K562 (cell line): ENCODE measurements around the gene RESF1. TPM values are rescaled to one million over a fixed set of nuclear protein-coding genes. Genes with fewer than 3 reads are reported as not detected.
A peak's percentile ranks its signal among the peaks of the same experiment; 100 is the strongest.

Experiments
- ATF7 ChIP-seq: fragments of 450-650 bp; IDR thresholded peaks from 2 replicates; pipeline ENCODE4 v1.7.1; 2014; ENCODE audit warnings: mild to moderate bottlenecking, moderate library complexity
- CBFA2T2 ChIP-seq: fragments of 450-650 bp; conservative IDR thresholded peaks from 2 replicates; pipeline ENCODE4 v1.6.1; 2017; ENCODE audit warnings: mild to moderate bottlenecking
- DMBX1 ChIP-seq: fragments of 250-450 bp; sonication (Bioruptor Pico); IDR thresholded peaks from 2 replicates; pipeline ENCODE4 v1.8.0; 2022; ENCODE audit warnings: inconsistent platforms, mild to moderate bottlenecking, moderate library complexity, borderline replicate concordance
- HDAC2 ChIP-seq: fragments of 450-650 bp; IDR thresholded peaks from 2 replicates; pipeline ENCODE4 v1.6.1; 2016; ENCODE audit warnings: mild to moderate bottlenecking
- HSF4 ChIP-seq: fragments of 250-450 bp; sonication (Bioruptor Pico); IDR thresholded peaks from 2 replicates; pipeline ENCODE4 v2.1.2; 2022; ENCODE audit warnings: mild to moderate bottlenecking, moderate library complexity, borderline replicate concordance
- KLF6 ChIP-seq: fragments of 250-450 bp; sonication (Bioruptor Pico); IDR thresholded peaks from 2 replicates; pipeline ENCODE4 v1.4.0; 2020; ENCODE audit warnings: mild to moderate bottlenecking, moderate library complexity, borderline replicate concordance
- MAZ ChIP-seq, 2 experiments: fragments of 450-650 bp in 1 of 2; sonication (generic) in 1 of 2; formaldehyde crosslinking; IDR thresholded peaks in 1 of 2; conservative IDR thresholded peaks in 1 of 2; 2 replicates each; pipeline versions ENCODE4 v1.4.0 to v1.5.0; 2020; ENCODE audit warnings: mild to moderate bottlenecking in 1 of 2, missing genetic modification reagents in 1 of 2
- MTA3 ChIP-seq: fragments of 450-650 bp; formaldehyde crosslinking; IDR thresholded peaks from 2 replicates; pipeline ENCODE4 v1.6.1; 2017; ENCODE audit warnings: mild to moderate bottlenecking, borderline replicate concordance
- MYC ChIP-seq, 2 experiments: fragments of 250-450 bp in 1 of 2; sonication (Bioruptor Pico) in 1 of 2; IDR thresholded peaks; 2 replicates each; pipeline versions ENCODE4 v1.5.1 to v1.6.1; 2012 to 2021; ENCODE audit warnings: low read depth in 2 of 2, borderline replicate concordance in 1 of 2, improper control_type of control experiment in 1 of 2, low read length in 1 of 2, mild to moderate bottlenecking in 1 of 2, moderate library complexity in 1 of 2
- NR3C1 ChIP-seq: sonication (generic); formaldehyde crosslinking; IDR thresholded peaks from 2 replicates; pipeline ENCODE4 v1.8.1; 2022; ENCODE audit warnings: missing genetic modification reagents
- SMARCC2 ChIP-seq: fragments of 450-650 bp; IDR thresholded peaks from 2 replicates; pipeline ENCODE4 v1.6.1; 2017; ENCODE audit warnings: antibody characterized with exemption, moderate library complexity, mild to moderate bottlenecking, low read depth
- TEAD1 ChIP-seq, 2 experiments: fragments of 450-650 bp in 1 of 2; sonication (generic) in 1 of 2; formaldehyde crosslinking; IDR thresholded peaks; 2 replicates each; pipeline versions ENCODE4 v1.4.0 to v1.8.0; 2020 to 2022; ENCODE audit warnings: mild to moderate bottlenecking in 2 of 2, missing genetic modification reagents in 1 of 2
- ZC3H4 ChIP-seq: sonication (generic); formaldehyde crosslinking; IDR thresholded peaks from 2 replicates; pipeline ENCODE4 v1.9.0; 2021; ENCODE audit warnings: missing genetic modification reagents, borderline replicate concordance
- polyA plus RNA-seq, 8 experiments: library from polyadenylated mRNA; depleted of rRNA in 4 of 8; stranded (reverse) in 5 of 8; unstranded in 3 of 8; fragments of >200 nt; fragmentation: Nextera tagmentation in 2 of 8; fragmentation: Illumina TruSeq in 1 of 8; extraction: Ambion mirVana in 2 of 8; extraction: Trizol in 1 of 8; gene quantifications; 2 replicates each; pipeline versions ENCODE4 v1.2.1 to v1.2.3, GENCODE V29; 2011 to 2014; ENCODE audit warnings: inconsistent platforms in 1 of 8, missing spikeins in 1 of 8
- total RNA-seq, 7 experiments: library from RNA; depleted of rRNA in 6 of 7; stranded (reverse); fragments of >200 nt in 6 of 7; fragmentation: Illumina TruSeq in 2 of 7; extraction: Trizol in 2 of 7; gene quantifications; 2 replicates each; pipeline versions ENCODE4 v1.2.1 to v1.2.3, GENCODE V29; 2011 to 2021; ENCODE audit warnings: low replicate concordance in 1 of 7
- TF ChIP-seq, protein P1 (sequence below): fragments of 450-650 bp; IDR thresholded peaks from 2 replicates; pipeline ENCODE4 v1.6.1; 2016; ENCODE audit warnings: mild to moderate bottlenecking
- TF ChIP-seq, protein P2 (sequence below): fragments of 250-450 bp; sonication (Bioruptor Pico); IDR thresholded peaks from 2 replicates; pipeline ENCODE4 v1.4.0; 2020; ENCODE audit warnings: mild to moderate bottlenecking
- TF ChIP-seq, protein P3 (sequence below): fragments of 200-800 bp; sonication (Bioruptor generic); IDR thresholded peaks from 2 replicates; pipeline ENCODE4 v1.6.1; 2017; ENCODE audit warnings: missing genetic modification characterization, missing compliant biosample characterization
- TF ChIP-seq, protein P4 (sequence below): IDR thresholded peaks from 2 replicates; pipeline ENCODE4 v1.6.1; 2012; ENCODE audit warnings: low read depth, low read length, improper control_type of control experiment, borderline replicate concordance

The RESF1 gene
- total and polyA plus RNA-seq, 9 of the 15 experiments (the other 6 are each of a cell fraction or from before 2014, with no cell fraction given), result 21.5 to 121 (median 53.6) TPM

DNA sequence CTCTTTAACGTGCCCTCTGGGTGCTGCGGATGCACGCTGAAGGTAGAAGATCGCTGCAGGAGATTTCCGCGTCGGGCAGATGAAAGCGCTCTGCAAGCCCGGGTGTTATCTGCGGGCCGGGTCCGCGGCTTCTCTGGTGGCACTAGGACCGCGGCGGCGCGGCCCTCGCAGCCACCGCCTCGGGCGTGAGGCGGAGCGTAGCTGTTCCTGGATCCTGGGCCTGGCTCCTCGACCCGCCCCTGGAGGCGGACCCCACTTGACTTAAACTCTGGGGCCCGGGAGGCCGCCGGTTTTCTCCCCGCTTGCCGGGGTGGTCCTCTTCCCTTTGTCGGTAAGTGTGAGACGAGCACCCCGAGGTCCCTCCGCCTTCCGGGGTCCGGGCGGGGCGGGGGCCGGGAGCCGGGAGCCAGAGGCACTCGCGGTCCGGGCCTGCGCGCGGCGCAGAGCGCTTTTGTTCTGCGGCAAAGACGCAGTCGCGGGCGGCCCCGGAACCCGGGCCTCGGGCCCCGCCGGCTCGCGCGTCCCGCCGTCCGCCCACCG lies at the start of gene RESF1 (continued):
- TF ChIP-seq NR3C1 (CRISPR knock-in tag) (0 out of 2 replicates have a peak, but pooled peaks have one; percentile 37), CBFA2T2 (0 out of 2 replicates have a peak, but pooled peaks have one; percentile 10), DMBX1 (peak; percentile 49; the same call in 1 of the 2 replicates), TEAD1 (CRISPR knock-in tag; IDR thresholded peaks at IDR 0.05) (peak in 1 of 2 experiments; percentile 5; a peak in 2 of 4 replicates), MYC (IDR thresholded peaks at IDR 0.05; ENCODE audit: low read depth, low read length) (peak; percentile 85), MYC (CRISPR knock-in tag; IDR thresholded peaks at IDR 0.05; ENCODE audit: borderline replicate concordance, low read depth) (no peak), ATF7 (peak; percentile 71), MTA3 (peak; percentile 81; the same call in 1 of the 2 replicates), HDAC2 (0 out of 2 replicates have a peak, but pooled peaks have one; percentile 7), MAZ (CRISPR knock-in tag; conservative IDR thresholded peaks at IDR 0.05 in 1 of 2, IDR thresholded peaks at IDR 0.05 in 1 of 2) (peak; percentile 61 to 85), HSF4 (0 out of 2 replicates have a peak, but pooled peaks have one; percentile 30), SMARCC2 (0 out of 2 replicates have a peak, but pooled peaks have one; percentile 29), KLF6 (CRISPR knock-in tag) (no peak), ZC3H4 (CRISPR knock-in tag) (no peak)
- TF ChIP-seq, protein P1, sequence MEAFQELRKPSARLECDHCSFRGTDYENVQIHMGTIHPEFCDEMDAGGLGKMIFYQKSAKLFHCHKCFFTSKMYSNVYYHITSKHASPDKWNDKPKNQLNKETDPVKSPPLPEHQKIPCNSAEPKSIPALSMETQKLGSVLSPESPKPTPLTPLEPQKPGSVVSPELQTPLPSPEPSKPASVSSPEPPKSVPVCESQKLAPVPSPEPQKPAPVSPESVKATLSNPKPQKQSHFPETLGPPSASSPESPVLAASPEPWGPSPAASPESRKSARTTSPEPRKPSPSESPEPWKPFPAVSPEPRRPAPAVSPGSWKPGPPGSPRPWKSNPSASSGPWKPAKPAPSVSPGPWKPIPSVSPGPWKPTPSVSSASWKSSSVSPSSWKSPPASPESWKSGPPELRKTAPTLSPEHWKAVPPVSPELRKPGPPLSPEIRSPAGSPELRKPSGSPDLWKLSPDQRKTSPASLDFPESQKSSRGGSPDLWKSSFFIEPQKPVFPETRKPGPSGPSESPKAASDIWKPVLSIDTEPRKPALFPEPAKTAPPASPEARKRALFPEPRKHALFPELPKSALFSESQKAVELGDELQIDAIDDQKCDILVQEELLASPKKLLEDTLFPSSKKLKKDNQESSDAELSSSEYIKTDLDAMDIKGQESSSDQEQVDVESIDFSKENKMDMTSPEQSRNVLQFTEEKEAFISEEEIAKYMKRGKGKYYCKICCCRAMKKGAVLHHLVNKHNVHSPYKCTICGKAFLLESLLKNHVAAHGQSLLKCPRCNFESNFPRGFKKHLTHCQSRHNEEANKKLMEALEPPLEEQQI, result peak; percentile 96
- TF ChIP-seq, protein P2, sequence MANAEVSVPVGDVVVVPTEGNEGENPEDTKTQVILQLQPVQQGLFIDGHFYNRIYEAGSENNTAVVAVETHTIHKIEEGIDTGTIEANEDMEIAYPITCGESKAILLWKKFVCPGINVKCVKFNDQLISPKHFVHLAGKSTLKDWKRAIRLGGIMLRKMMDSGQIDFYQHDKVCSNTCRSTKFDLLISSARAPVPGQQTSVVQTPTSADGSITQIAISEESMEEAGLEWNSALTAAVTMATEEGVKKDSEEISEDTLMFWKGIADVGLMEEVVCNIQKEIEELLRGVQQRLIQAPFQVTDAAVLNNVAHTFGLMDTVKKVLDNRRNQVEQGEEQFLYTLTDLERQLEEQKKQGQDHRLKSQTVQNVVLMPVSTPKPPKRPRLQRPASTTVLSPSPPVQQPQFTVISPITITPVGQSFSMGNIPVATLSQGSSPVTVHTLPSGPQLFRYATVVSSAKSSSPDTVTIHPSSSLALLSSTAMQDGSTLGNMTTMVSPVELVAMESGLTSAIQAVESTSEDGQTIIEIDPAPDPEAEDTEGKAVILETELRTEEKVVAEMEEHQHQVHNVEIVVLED (CRISPR knock-in tag), result peak; percentile 53
- TF ChIP-seq, protein P3, sequence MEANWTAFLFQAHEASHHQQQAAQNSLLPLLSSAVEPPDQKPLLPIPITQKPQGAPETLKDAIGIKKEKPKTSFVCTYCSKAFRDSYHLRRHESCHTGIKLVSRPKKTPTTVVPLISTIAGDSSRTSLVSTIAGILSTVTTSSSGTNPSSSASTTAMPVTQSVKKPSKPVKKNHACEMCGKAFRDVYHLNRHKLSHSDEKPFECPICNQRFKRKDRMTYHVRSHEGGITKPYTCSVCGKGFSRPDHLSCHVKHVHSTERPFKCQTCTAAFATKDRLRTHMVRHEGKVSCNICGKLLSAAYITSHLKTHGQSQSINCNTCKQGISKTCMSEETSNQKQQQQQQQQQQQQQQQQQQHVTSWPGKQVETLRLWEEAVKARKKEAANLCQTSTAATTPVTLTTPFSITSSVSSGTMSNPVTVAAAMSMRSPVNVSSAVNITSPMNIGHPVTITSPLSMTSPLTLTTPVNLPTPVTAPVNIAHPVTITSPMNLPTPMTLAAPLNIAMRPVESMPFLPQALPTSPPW, result peak; percentile 63
- TF ChIP-seq, protein P4, sequence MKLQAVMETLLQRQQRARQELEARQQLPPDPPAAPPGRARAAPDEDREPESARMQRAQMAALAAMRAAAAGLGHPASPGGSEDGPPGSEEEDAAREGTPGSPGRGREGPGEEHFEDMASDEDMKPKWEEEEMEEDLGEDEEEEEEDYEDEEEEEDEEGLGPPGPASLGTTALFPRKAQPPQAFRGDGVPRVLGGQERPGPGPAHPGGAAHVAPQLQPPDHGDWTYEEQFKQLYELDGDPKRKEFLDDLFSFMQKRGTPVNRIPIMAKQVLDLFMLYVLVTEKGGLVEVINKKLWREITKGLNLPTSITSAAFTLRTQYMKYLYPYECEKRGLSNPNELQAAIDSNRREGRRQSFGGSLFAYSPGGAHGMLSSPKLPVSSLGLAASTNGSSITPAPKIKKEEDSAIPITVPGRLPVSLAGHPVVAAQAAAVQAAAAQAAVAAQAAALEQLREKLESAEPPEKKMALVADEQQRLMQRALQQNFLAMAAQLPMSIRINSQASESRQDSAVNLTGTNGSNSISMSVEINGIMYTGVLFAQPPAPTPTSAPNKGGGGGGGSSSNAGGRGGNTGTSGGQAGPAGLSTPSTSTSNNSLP, result peak; percentile 38; the same call in 1 of the 2 replicates
